Measurements from ENCODE around the gene GRPEL1. TPM values are rescaled to one million over a fixed set of nuclear protein-coding genes. Genes with fewer than 3 reads are reported as not detected.

Gene GRPEL1
- total RNA-seq, 2 donors from 2014 or later: 71.0 to 73.6 TPM

DNA sequence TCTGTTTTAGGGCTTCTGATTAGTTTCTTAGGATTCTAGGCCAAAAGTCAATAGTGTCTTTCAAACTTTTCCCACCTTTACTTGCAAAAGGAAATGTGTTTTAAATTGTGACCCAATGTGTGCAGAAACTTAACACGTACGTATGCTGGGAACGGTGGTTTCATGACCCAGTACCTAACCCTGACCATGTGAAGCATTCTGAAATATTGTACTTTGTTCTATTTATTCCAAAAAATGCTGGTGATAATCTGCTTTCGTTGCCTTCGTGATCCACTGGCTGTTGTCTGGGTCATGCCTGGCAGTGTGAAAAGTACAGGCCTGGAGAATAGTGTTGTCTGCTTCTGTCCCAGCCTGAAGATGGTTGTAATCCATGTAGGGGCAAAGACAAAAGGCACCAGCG is 51.4 kb downstream of the GRPEL1 start:
- Mint-ChIP-seq H3K27ac (no peak overlapping the region), H3K4me3 (no peak overlapping the region), H3K36me3 (peaks cover 11% of the 10 kb centered on the region), H3K4me1 (ENCODE audit: low read depth in 2 of 2) (peaks cover 3 to 4% of the 10 kb centered on the region in 2 donors), H3K27me3 (no peaks in the 10 kb centered on the region), H3K9me3 (no peaks in the 10 kb centered on the region)
- DNase-seq (ENCODE audit: low spot score) (no peak), ATAC-seq (no peak)

DNA sequence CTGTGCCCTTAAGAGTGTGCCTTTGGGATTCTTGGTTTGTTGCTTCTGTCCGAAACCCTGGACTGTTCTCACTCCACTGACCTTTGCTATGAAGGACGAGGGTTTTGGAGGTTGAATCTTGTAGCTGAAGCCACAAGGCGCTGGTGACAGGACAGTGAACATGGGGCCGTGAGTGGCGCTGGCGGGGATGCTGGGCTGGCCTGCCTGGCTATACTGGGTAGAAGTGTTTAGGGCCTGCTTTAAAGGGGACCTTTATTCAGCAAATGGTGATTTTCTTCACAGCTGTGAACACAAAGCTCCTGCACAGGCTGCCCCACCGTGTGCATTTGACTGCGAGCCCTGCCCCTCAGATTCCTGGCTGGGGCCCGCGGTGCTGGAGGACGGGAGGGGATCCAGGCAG is 51.8 kb downstream of the GRPEL1 start:
- Mint-ChIP-seq H3K36me3 (peaks cover 11% of the 10 kb centered on the region), H3K4me1 (ENCODE audit: low read depth in 2 of 2) (peaks cover 3 to 4% of the 10 kb centered on the region in 2 donors), H3K4me3 (no peak overlapping the region), H3K9me3 (no peaks in the 10 kb centered on the region), H3K27ac (no peak overlapping the region), H3K27me3 (no peaks in the 10 kb centered on the region)
- DNase-seq (ENCODE audit: low spot score): no peak
- ATAC-seq: no peak

DNA sequence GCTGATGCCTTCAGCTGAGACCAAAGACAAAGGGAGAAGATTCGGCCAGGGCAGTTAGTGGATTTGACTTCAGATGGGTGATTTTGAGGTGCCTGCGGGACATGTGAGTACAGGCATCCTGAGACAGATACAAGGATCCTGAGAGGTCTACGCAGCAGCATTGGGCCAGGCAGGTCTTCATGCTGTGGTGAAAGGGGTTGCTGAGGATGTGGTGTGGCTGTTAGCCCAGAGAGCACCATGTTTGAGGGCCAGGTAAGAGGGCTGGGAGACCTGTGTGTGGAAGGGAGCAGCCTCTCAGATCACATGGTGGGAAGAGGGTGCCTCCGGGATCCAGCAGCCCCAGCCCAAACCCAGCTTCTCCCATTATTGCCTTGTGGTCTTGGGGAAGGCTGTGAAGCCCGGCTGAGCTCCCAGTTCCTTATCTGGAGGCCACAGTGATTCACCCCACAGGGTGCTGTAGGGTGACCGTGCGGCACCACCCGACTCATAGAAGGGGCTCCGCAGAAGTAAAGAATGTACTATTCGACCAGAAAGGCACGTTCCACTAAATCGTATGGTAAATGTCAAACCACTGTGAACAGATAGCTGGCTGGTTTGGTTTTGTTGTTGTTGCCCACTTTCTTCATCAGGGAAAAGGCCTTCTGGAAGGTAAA is 52.4 kb downstream of the GRPEL1 start:
- Mint-ChIP-seq H3K4me3 (no peak overlapping the region), H3K36me3 (peaks cover 16% of the 10 kb centered on the region), H3K9me3 (no peaks in the 10 kb centered on the region), H3K27ac (no peak overlapping the region), H3K27me3 (no peaks in the 10 kb centered on the region), H3K4me1 (ENCODE audit: low read depth in 2 of 2) (peaks cover 3 to 4% of the 10 kb centered on the region in 2 donors)
- DNase-seq (ENCODE audit: low spot score) (no peak), ATAC-seq (no peak)

DNA sequence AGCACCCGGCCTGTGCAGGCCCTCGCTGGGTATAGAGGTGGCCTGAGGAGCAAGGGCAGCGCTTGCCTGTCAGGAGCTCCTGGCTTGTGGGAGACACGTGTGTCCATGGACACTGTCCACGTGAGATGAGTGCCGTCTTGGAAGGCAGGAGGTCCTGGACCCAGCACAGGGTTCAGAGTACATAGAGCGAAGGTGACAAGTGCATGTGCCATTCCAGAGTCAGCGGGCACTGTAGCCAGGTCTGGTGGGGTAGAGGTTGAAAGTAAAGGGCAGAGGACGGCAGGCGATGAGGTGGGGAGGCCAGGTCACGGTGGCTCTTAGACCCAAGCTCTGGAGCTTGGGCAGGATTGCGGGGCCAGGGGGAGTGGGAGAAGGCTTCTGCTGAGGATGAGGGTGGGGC is 53.0 kb downstream of the GRPEL1 start:
- Mint-ChIP-seq H3K9me3 (no peaks in the 10 kb centered on the region), H3K4me1 (ENCODE audit: low read depth in 2 of 2) (peaks cover 3 to 4% of the 10 kb centered on the region in 2 donors), H3K27ac (no peak overlapping the region), H3K36me3 (peaks cover 23% of the 10 kb centered on the region), H3K27me3 (no peaks in the 10 kb centered on the region), H3K4me3 (no peak overlapping the region)
- ATAC-seq (peak in 1 of 2 donors; percentile 15), DNase-seq (ENCODE audit: low spot score) (no peak)

DNA sequence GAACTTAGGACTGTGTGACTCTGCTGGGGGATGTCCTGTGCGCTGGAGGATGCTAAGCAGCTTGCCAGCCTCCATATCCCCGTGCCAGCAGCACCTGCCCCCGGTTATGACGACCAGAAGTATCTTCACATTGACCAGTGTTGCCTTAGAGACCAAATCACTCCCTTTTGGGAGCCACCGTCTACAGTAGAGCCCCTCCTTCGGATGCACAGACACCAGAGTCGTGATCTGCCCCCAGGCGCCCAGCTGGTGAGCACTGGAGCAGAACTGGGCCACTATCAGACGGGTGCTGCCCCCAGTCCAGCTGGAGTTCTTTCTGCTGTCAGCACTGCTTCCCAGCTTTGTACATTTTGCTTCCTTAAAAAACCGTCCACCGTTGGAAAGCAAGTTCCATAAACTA is 54.7 kb downstream of the GRPEL1 start:
- no peak overlapping the region for H3K27ac Mint-ChIP-seq
- no peak for ATAC-seq
- peaks cover 30% of the 10 kb centered on the region for H3K36me3 Mint-ChIP-seq

DNA sequence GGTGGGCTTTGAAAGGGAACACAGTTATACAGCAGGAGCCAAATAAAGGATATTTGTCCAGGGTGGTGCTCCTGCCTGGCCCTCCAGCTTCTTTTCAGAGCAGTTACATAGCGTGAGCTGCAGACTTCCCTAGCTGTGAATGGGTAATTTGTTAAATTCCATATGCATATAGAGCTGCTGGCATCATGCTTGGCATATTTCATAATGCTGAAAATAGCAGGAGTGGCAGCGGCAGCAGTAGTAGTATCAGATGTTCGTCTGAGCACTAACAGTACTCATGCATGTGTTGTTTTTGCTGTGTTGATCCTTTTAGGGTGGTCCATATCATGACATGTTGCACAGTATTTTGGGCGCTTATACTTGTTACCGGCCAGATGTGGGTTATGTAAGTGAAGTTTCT is 58.3 kb downstream of the GRPEL1 start:
- H3K4me1 Mint-ChIP-seq (ENCODE audit: low read depth in 2 of 2): peaks cover under 1% of the 10 kb centered on the region in 2 donors
- H3K27me3 Mint-ChIP-seq: no peaks in the 10 kb centered on the region
- H3K27ac Mint-ChIP-seq: no peak overlapping the region
- no peaks in the 10 kb centered on the region for H3K9me3 Mint-ChIP-seq
- ATAC-seq (no peak), DNase-seq (ENCODE audit: low spot score) (no peak)
- peaks cover 22% of the 10 kb centered on the region for H3K36me3 Mint-ChIP-seq
- H3K4me3 Mint-ChIP-seq: no peak overlapping the region

More for the DNA sequence above, 54.7 kb downstream of the GRPEL1 start:
- DNase-seq (ENCODE audit: low spot score): no peak
- H3K4me1 Mint-ChIP-seq (ENCODE audit: low read depth in 2 of 2): peaks cover 3 to 4% of the 10 kb centered on the region in 2 donors
- no peak overlapping the region for H3K4me3 Mint-ChIP-seq
- no peaks in the 10 kb centered on the region for H3K27me3 Mint-ChIP-seq
- H3K9me3 Mint-ChIP-seq: no peaks in the 10 kb centered on the region

Other genes starting within 250 kb of the GRPEL1 start
- 10 to 100 TPM; 37.3 to 56.9 TPM for gene TBC1D14, start 158.2 kb downstream of the GRPEL1 start, total RNA-seq
- 10 to 100 TPM; 15.8 to 16.9 TPM for gene TADA2B, start 24.7 kb downstream of the GRPEL1 start, total RNA-seq
- under 1 TPM; 0.17 to 0.21 TPM for gene SORCS2, start 124.5 kb upstream of the GRPEL1 start, total RNA-seq